Keratinocyte (primary cell): ENCODE results near the gene CKAP4.

Experiments used
- CTCF ChIP-seq, 3 experiments: IDR thresholded peaks in 1 of 3; conservative IDR thresholded peaks in 1 of 3; optimal IDR thresholded peaks in 1 of 3; 2 replicates in 2 of 3; 3 replicates in 1 of 3; pipeline versions ENCODE3 to v1.5.1; 2011; ENCODE audit warnings: low read length in 3 of 3, mild to moderate bottlenecking in 3 of 3, moderate library complexity in 2 of 3, control low read depth in 1 of 3, inconsistent platforms in 1 of 3; ENCODE audit not compliant: insufficient read depth in 2 of 3; ENCODE audit errors: extremely low read depth in 1 of 3
- EZH2 ChIP-seq: IDR thresholded peaks from one replicate; pipeline ENCODE4 v1.6.1; 2012; ENCODE audit warnings: inconsistent platforms, mild to moderate bottlenecking, low read length, moderate library complexity

DNA sequence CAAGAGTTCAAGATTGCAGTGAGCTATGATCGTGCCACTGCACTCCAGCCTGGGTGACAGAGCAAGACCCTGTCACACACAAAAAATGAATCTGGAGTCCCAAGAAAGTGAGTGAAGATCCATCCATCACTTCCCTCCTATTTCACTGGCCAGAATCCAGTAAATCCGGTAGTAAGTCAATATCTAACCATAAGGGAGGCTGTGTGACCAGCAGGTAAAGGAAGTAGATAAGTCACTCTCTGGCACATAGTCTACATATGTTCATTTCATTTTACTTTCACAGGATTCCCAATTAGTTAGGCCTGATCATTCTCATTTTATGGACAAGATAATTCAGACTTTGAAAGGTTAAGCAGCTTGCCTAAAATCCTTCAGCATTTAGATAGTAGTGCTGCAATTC, 42.8 kb upstream of the CKAP4 start:
- TF ChIP-seq CTCF (optimal IDR thresholded peaks at IDR 0.05 in 1 of 3, IDR thresholded peaks at IDR 0.05 in 1 of 3, conservative IDR thresholded peaks at IDR 0.05 in 1 of 3; ENCODE audit: extremely low read depth in 1 of 3, insufficient read depth in 2 of 3, low read length in 3 of 3): no peak
- TF ChIP-seq EZH2: no peak
